A549 (cell line): ENCODE measurements around the gene PRKAG3.

Experiments
- BHLHE40 ChIP-seq: IDR thresholded peaks from 2 replicates; pipeline ENCODE4 v1.6.1; 2012; ENCODE audit warnings: low read depth, low read length, inconsistent platforms
- CBX2 ChIP-seq: fragments of 200-600 bp; sonication (generic); IDR thresholded peaks from 2 replicates; pipeline ENCODE4 v1.6.1; 2016; ENCODE audit warnings: low read depth, mild to moderate bottlenecking, borderline replicate concordance
- CBX8 ChIP-seq: fragments of 200-600 bp; sonication (generic); IDR thresholded peaks from 2 replicates; pipeline ENCODE4 v1.6.1; 2016
- CHD4 ChIP-seq: fragments of 200-600 bp; sonication (generic); IDR thresholded peaks from 2 replicates; pipeline ENCODE4 v1.6.1; 2016; ENCODE audit warnings: antibody characterized with exemption, mild to moderate bottlenecking, borderline replicate concordance
- CTCF ChIP-seq: fragments of >200 bp; sonication (Bioruptor Twin); formaldehyde crosslinking; IDR thresholded peaks from 3 replicates; pipeline ENCODE4 v1.5.1; 2016
- EP300 ChIP-seq, 2 experiments: fragments of >200 bp; sonication (Bioruptor Twin); formaldehyde crosslinking; IDR thresholded peaks; 2 replicates in 1 of 2; 3 replicates in 1 of 2; pipeline ENCODE4 v1.6.1; 2016 to 2017
- KDM5A ChIP-seq: fragments of 200-600 bp; sonication (generic); IDR thresholded peaks from 2 replicates; pipeline ENCODE4 v1.6.1; 2016; ENCODE audit warnings: antibody characterized with exemption, mild to moderate bottlenecking
- POLR2A ChIP-seq: IDR thresholded peaks from 2 replicates; pipeline ENCODE4 v1.6.1; 2012; ENCODE audit warnings: mild to moderate bottlenecking, low read length
- RAD21 ChIP-seq, 2 experiments: fragments of >200 bp in 1 of 2; sonication (Bioruptor Twin) in 1 of 2; formaldehyde crosslinking in 1 of 2; IDR thresholded peaks in 1 of 2; conservative IDR thresholded peaks in 1 of 2; 2 replicates in 1 of 2; 3 replicates in 1 of 2; pipeline ENCODE4 v1.6.1; 2012 to 2018; ENCODE audit warnings: inconsistent platforms in 1 of 2
- RARB ChIP-seq: fragments of 250-450 bp; sonication (Bioruptor Pico); IDR thresholded peaks from 2 replicates; pipeline ENCODE4 v1.8.0; 2021; ENCODE audit warnings: mild to moderate bottlenecking, moderate library complexity
- USF2 ChIP-seq: fragments of 450-650 bp; IDR thresholded peaks from 2 replicates; pipeline ENCODE4 v1.6.1; 2014; ENCODE audit warnings: antibody characterized with exemption
- ZNF302 ChIP-seq: fragments of 250-450 bp; sonication (Bioruptor Pico); IDR thresholded peaks from 2 replicates; pipeline ENCODE4 v1.9.0; 2021; ENCODE audit warnings: inconsistent platforms, mild to moderate bottlenecking, moderate library complexity

GRCh38 chr2:218839888-218840287 is 8.3 kb upstream of the PRKAG3 start:
- TF ChIP-seq CBX2 (no peak), USF2 (no peak), CTCF (no peak), CHD4 (no peak), RAD21 (conservative IDR thresholded peaks at IDR 0.05 in 1 of 2, IDR thresholded peaks at IDR 0.05 in 1 of 2) (no peak), POLR2A (no peak), ZNF302 (CRISPR knock-in tag) (no peak), RARB (no peak), EP300 (IDR thresholded peaks at IDR 0.05) (no peak), BHLHE40 (no peak), CBX8 (no peak), KDM5A (no peak)
